NCI-H69 (cell line): ENCODE data around the gene TGFBRAP1.

Source experiments
- DNase-seq: peaks from one replicate; lab custom pipeline; 2025; lab: John Stamatoyannopoulos, UW

Gene TGFBRAP1, protein sequence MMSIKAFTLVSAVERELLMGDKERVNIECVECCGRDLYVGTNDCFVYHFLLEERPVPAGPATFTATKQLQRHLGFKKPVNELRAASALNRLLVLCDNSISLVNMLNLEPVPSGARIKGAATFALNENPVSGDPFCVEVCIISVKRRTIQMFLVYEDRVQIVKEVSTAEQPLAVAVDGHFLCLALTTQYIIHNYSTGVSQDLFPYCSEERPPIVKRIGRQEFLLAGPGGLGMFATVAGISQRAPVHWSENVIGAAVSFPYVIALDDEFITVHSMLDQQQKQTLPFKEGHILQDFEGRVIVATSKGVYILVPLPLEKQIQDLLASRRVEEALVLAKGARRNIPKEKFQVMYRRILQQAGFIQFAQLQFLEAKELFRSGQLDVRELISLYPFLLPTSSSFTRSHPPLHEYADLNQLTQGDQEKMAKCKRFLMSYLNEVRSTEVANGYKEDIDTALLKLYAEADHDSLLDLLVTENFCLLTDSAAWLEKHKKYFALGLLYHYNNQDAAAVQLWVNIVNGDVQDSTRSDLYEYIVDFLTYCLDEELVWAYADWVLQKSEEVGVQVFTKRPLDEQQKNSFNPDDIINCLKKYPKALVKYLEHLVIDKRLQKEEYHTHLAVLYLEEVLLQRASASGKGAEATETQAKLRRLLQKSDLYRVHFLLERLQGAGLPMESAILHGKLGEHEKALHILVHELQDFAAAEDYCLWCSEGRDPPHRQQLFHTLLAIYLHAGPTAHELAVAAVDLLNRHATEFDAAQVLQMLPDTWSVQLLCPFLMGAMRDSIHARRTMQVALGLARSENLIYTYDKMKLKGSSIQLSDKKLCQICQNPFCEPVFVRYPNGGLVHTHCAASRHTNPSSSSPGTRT

DNA sequence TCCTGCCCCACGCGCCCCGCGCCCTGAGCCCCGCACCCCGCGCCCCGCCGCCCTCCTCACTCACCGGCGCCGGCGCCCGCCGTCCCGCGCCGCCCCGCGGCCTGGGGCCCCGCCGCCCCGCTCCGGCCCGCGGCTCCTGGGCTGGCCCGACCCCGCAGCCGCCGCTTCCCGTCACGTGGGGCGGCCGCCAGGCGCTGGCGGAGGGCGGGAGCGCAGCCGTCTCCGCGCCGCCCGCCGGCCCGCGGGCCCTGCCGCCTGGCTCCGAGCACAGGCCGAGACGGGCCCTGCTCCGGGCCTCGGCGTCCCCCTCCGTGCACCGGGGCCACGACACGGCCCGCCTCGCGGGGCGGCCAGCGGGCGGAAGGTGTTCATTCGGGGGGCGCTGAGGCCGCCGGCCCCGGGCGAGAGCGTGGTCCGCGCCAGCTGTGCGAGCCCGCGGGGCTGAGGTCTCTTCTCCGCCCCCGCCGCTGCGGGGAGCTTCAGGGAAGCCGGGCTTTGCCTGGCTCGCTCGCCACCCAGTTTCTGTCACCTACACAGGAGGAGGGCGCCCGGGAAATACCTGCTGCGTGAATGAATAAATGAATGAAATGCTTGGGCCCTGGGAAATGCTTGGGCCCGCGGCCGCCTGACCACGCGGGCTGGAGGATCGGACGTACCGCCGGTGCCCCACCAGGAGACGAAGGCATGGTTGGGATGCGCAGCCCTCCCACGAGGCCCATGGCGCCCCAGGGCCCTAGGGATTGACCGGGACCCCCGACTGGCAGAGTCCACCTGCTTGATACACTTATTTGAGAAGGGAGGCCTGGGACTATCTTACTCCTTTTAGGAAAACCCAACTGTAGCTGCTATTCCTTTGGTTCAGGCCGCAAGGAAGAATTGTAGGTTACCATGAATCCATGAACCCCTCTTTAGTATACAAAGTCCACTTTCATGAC is at the start of gene TGFBRAP1:
Gene TGFBRAP1 (minus strand): TSS at position 175 of the 935 bp plus-strand sequence. CDS start 21,434 bp downstream, outside the sequence.
- peak; percentile 70 for DNase-seq

- DNase-seq, result peak; percentile 4
These were observed 49.4 kb upstream of the TGFBRAP1 start for GRCh38 chr2:105378921-105379383.

DNA sequence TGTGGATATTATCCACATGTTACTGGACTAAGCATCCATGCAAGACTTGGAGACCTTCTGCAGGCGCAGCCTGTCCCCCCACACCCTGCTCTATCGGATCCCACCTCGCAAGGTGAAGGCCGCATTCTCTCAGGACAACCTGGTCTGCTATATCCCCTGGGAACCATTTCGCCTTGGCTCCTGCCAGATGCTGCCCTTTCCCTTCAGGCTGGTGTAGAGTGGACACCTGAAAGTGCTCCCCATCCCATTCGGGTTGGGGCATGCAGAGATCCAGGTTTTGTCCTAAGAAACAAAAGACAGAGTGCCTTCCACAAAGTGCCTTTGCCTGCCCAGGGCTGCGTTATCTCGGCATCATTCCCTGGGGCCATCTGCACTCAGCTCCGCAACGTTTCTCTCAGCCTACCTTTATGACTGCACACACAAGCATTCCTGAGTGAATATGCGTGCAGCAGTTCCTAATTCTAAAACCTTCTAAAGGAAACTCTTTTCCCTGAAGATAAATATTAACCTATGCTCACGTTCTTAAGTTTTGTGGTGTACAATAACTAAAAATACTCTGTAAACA is 48.8 kb upstream of the TGFBRAP1 start:
- no peak for DNase-seq

DNA sequence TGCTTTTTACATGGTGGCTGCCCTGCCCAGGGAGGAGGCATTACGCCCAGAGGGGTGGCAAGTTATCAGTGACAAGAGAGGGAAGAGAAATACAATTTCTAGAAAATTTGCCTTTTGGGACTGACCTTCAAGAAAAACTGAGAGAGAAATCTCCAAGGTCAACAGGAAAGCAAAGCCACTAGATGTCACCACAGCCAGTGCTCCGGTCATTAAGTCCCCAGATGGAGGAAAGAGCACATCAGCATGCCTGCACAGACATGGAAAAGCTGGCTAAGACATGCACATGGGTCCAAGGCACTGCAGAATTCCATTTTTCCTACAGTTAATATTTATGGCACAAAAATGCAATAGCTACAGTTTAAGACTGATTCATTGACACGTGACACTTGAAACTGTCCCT is 48.3 kb upstream of the TGFBRAP1 start:
- no peak for DNase-seq

- no peak for DNase-seq
These were observed 47.3 kb upstream of the TGFBRAP1 start for GRCh38 chr2:105376789-105377240.

- DNase-seq, result no peak
These were observed 46.5 kb upstream of the TGFBRAP1 start for GRCh38 chr2:105376010-105376409.

DNA sequence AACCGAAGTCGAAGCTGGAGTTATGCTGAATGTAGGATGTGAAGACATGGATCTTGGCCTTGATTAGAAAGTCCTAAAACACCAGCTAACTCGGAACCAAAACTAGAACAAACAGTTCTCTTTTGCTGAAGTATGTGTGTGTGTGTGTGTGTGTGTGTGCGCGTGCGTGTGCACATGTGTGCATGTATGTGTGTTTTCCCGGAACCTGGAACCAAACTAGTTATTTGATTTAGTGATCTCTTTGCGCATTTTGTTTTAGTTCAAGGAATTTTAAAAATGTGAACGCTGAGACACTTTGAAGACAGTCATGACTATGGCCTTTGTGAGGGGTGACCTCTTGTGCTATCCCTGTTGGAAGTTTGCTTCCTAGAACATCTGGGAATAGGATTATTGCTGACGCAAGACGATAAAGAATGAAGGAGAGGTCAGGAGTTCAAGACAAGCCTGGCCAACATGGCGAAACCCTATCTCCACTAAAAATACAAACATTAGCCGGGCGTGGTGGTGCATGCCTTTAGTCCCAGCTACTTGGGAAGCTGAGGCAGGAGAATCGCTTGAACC is 45.5 kb upstream of the TGFBRAP1 start:
- no peak for DNase-seq

DNA sequence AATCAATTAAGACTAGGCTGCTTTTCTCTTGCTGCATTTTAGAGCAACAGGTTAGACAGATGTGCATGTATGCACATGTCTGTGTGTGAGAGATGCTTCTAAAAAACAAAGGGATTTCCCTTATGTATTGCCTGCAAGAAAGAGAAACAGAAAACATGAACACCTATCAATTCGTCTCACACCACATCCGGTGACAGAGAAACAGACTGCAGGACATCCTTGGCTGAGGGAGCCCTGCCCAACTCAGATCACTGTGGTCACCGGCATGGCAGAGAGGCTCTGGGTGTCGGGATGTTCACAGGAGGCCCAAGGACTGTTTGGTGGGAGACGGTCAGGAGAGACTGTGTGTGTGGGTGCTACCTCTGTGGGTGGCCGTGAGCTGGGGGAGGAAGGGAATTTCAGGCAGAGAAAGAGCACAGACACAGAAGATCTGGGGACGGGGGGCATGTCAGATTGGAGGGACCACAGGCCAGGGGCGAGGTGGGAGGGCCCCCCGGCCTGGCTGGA is 44.4 kb upstream of the TGFBRAP1 start:
- DNase-seq, result no peak

- DNase-seq, result no peak
These were observed 43.8 kb upstream of the TGFBRAP1 start for GRCh38 chr2:105373344-105373781.

GRCh38 chr2:105371810-105372209 is 42.3 kb upstream of the TGFBRAP1 start:
- no peak for DNase-seq

- DNase-seq, result no peak
These were observed 41.6 kb upstream of the TGFBRAP1 start for GRCh38 chr2:105371156-105371555.

- peak; percentile 77 for DNase-seq
These were observed 40.5 kb upstream of the TGFBRAP1 start for GRCh38 chr2:105369777-105370690.

- peak; percentile 9 for DNase-seq
These were observed 39.3 kb upstream of the TGFBRAP1 start for GRCh38 chr2:105368759-105369408.

- no peak for DNase-seq
These were observed 35.7 kb upstream of the TGFBRAP1 start for GRCh38 chr2:105365206-105365605.

- no peak for DNase-seq
These were observed 35.1 kb upstream of the TGFBRAP1 start for GRCh38 chr2:105364436-105365139.

DNA sequence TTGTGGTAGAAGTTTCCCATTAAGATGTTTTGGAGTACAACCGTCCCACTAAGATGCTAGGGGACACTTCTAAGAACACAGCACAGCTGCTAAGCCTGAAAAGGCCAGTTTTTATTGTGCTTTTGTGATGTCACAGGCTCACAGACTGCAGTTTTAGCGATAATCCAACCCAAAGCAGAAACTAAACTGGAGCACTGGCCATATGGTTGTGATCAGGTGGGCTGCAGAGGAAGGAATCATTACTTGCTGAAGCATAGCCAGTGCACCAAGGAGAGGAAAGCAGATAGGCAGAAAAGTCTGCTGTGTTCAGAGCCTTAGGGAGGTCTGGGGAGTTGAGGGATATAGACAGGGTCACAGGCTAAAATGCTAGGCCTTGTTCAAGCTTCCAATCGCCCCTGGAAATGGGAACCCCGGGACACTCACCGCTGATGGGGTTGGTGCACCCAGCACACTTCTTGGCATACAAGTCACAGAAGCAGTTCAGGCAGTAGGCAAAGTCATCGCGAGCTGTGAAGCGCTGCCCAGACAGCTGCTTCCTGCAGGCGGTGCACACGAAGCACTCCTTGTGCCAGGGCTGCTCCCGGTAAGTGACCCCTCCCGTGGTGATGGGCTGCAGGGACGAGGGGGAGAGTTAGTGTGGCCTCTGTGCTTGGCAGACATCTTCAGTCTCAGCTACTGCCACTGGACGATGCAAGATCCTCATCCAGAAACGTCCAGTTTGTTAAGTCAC is 33.5 kb upstream of the TGFBRAP1 start:
- no peak for DNase-seq

DNA sequence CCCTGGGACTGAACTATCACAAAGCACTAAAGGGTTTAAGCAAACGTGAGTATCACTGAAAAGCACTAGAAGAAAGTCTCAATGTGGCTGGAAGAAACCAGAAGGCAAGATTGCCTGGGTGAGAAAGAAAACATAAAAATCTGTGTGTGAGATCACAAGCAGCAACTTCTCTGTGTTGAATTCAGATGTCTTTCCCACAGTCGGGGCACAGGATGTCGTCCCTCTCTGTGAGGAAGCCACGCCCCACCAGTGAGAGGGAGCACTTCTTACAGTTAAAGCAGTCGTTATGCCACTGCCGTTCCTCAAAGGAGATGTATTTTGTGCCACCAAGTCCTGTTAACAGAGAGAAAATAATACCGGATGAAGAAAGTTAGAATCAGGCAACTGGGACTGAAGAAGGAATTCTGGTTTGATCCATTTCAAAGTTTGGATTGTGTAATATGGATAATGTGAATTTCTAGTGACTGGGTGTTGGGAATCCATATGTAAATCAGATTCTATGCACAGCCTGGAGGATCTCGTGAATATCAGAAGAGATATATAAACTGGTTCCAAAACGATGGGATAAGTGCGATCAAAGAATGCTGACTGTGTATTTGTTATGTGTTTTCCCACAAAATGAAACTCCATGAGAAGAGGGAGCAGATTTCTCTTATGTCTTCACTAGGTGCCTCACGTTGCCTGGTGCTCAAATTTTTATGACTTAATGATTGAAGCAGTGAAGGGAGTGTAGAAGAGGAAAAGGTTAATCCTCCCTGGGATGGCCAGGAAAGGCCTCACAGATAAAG is 31.8 kb upstream of the TGFBRAP1 start:
- DNase-seq, result no peak
